HFFc6 (cell line): ENCODE results near the gene FGF22. TPM values are rescaled to one million over a fixed set of nuclear protein-coding genes. Genes with fewer than 3 reads are reported as not detected.

Source experiments
- DNase-seq: peaks from one replicate; pipeline ENCODE4 v3.0.0-alpha.2; 2018
- H3K27ac Mint-ChIP-seq: 2 replicates; pipeline ENCODE4 v1.8.0; 2020; ENCODE audit warnings: mild to moderate bottlenecking, mixed read lengths
- H3K27me3 Mint-ChIP-seq: 2 replicates; pipeline ENCODE4 v1.8.0; 2021; ENCODE audit warnings: mild to moderate bottlenecking, moderate library complexity, mixed read lengths; ENCODE audit not compliant: insufficient read depth
- H3K36me3 Mint-ChIP-seq: 2 replicates; pipeline ENCODE4 v1.8.0; 2021; ENCODE audit warnings: low read depth, mixed read lengths
- H3K4me1 Mint-ChIP-seq: 2 replicates; pipeline ENCODE4 v1.8.0; 2020; ENCODE audit warnings: low read depth, mixed read lengths
- H3K4me3 Mint-ChIP-seq: 2 replicates; pipeline ENCODE4 v1.8.0; 2020; ENCODE audit warnings: mild to moderate bottlenecking, moderate library complexity, mixed read lengths
- H3K9me3 Mint-ChIP-seq: 2 replicates; pipeline ENCODE4 v1.8.0; 2020; ENCODE audit warnings: mild to moderate bottlenecking, mixed read lengths
- CTCF ChIP-seq: fragments of 200-600 bp; sonication (generic); IDR thresholded peaks from 2 replicates; pipeline ENCODE4 v1.5.0; 2021; ENCODE audit warnings: antibody characterized with exemption, mild to moderate bottlenecking
- total RNA-seq, 6 experiments: library from RNA; stranded (reverse); fragmentation: NEBNext Ultra II Directional; extraction: Animal tissue kit (Norgen Biotek cat#: 25700); gene quantifications; 2 replicates in 1 of 6; 3 replicates in 5 of 6; pipeline ENCODE4 v1.2.3, GENCODE V29; 2021

Gene FGF22
- total RNA-seq, 6 experiments from 2014 or later, result 0.17 to 0.18 TPM; not detected in 4

GRCh38 chr19:646779-647565 lies 7.3 kb downstream of the FGF22 start:
- H3K9me3 Mint-ChIP-seq, result no peaks in the 10 kb centered on the region
- no peak for DNase-seq

GRCh38 chr19:647566-648284 lies 8.0 kb downstream of the FGF22 start:
- H3K4me1 Mint-ChIP-seq, result no peaks in the 10 kb centered on the region
- no peaks in the 10 kb centered on the region for H3K9me3 Mint-ChIP-seq
- TF ChIP-seq CTCF, result no peak
- peaks cover 4% of the 10 kb centered on the region; the same call in 1 of the 2 replicates for H3K36me3 Mint-ChIP-seq
- H3K4me3 Mint-ChIP-seq, result no peak overlapping the region
- no peak for DNase-seq
- H3K27me3 Mint-ChIP-seq, result no peaks in the 10 kb centered on the region
- no peak overlapping the region for H3K27ac Mint-ChIP-seq

More at GRCh38 chr19:646779-647565, 7.3 kb downstream of the FGF22 start:
- Mint-ChIP-seq H3K27ac (no peak overlapping the region), H3K4me3 (no peak overlapping the region), H3K27me3 (no peaks in the 10 kb centered on the region), H3K36me3 (peaks cover 4% of the 10 kb centered on the region; the same call in 1 of the 2 replicates), H3K4me1 (no peaks in the 10 kb centered on the region)
- no peak for TF ChIP-seq CTCF

DNA sequence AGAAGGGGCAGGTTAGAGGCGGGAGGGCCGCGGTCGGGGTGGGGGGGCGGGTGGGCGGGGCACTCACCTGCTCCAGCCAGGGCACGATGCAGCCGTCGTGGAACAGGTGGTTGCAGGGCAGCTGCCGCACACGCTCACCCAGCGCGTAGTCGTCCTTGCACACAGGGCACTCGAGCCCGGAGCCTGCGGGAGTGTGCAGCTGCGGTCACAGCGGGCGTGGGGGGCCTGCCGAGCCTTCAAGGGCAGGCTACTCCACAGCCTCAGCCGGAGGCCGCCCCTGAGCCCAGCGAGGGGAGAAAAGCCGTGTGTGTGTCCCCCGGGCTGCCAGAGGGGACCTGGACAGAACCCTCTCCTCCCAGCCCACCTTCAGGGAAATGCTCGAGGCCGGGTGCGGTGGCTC lies 8.6 kb downstream of the FGF22 start:
- H3K9me3 Mint-ChIP-seq, result no peaks in the 10 kb centered on the region
- no peak for DNase-seq
- no peak overlapping the region for H3K27ac Mint-ChIP-seq
- H3K4me3 Mint-ChIP-seq, result no peak overlapping the region
- H3K4me1 Mint-ChIP-seq, result no peaks in the 10 kb centered on the region
- peaks cover 4% of the 10 kb centered on the region; the same call in 1 of the 2 replicates for H3K36me3 Mint-ChIP-seq
- H3K27me3 Mint-ChIP-seq, result no peaks in the 10 kb centered on the region
- TF ChIP-seq CTCF, result no peak

DNA sequence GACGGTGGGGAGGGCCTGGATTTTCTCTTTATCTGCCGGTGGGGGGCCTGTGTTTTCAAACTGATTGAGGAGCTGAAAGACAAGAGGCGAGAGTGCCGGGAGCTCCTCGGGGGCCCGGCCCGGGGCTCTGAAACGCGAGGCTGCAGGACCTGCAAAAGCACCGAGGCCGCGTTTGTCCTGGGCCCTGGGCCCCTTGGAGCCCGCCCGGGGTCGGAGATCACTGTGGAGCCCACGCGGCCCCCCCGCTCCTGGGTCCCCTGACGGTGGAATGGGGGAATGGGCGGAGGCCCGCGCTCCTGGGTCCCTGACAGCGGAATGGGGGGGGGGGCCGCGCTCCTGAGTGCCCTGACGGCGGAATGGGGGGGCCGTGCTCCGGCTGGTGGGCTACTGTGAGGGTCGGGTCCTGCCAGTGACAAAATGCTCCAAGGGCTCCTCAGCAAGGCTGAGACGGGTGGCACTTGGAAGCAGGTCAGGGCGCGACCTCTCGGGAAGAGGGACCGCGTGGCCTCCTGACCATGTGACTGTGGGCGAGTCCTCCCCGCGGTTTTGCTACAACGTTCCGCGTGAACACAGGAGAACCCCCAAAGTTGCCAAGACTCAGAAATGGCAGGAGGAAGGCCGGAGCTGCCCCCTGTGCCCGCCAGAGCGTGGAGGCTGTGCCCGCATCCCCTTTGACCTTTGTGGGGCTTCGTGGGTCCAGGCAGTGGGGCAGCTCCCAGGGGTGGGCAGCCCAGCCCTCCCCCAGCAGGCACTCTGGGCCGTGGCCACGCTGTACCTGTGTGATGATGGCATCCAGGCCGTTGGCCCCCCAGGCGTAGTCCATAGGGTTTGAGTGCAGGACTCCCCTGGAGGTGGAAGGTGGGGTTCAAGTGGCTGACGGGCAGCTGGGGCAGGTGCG lies 9.5 kb downstream of the FGF22 start:
- Mint-ChIP-seq H3K4me3 (no peak overlapping the region), H3K36me3 (peaks cover 4% of the 10 kb centered on the region; the same call in 1 of the 2 replicates), H3K27ac (no peak overlapping the region), H3K27me3 (no peaks in the 10 kb centered on the region), H3K4me1 (no peaks in the 10 kb centered on the region), H3K9me3 (no peaks in the 10 kb centered on the region)
- no peak for TF ChIP-seq CTCF
- no peak for DNase-seq

- no peak overlapping the region for H3K4me3 Mint-ChIP-seq
- H3K4me1 Mint-ChIP-seq, result no peaks in the 10 kb centered on the region
- no peak overlapping the region for H3K27ac Mint-ChIP-seq
- TF ChIP-seq CTCF, result no peak
- no peaks in the 10 kb centered on the region for H3K9me3 Mint-ChIP-seq
- H3K36me3 Mint-ChIP-seq, result peaks cover 4% of the 10 kb centered on the region; the same call in 1 of the 2 replicates
- DNase-seq, result no peak
- H3K27me3 Mint-ChIP-seq, result no peaks in the 10 kb centered on the region
Observed at GRCh38 chr19:650121-650520, 10.4 kb downstream of the FGF22 start.
